T-helper 2 cell (primary cell): ENCODE results near the gene GPR78.
"Not testable (repeated sequence)": the region's sequence is repeated elsewhere in the genome, so short reads cannot be mapped to it uniquely, and the experiment has no call there.

Experiments
- DNase-seq, 5 experiments: peaks; one replicate each; pipeline versions ENCODE4 v3.0.0 to v3.0.0-alpha.2; 2012 to 2022

Gene GPR78

GRCh38 chr4:8618421-8618820, 38.2 kb downstream of the GPR78 start:
- no peak for DNase-seq

DNA sequence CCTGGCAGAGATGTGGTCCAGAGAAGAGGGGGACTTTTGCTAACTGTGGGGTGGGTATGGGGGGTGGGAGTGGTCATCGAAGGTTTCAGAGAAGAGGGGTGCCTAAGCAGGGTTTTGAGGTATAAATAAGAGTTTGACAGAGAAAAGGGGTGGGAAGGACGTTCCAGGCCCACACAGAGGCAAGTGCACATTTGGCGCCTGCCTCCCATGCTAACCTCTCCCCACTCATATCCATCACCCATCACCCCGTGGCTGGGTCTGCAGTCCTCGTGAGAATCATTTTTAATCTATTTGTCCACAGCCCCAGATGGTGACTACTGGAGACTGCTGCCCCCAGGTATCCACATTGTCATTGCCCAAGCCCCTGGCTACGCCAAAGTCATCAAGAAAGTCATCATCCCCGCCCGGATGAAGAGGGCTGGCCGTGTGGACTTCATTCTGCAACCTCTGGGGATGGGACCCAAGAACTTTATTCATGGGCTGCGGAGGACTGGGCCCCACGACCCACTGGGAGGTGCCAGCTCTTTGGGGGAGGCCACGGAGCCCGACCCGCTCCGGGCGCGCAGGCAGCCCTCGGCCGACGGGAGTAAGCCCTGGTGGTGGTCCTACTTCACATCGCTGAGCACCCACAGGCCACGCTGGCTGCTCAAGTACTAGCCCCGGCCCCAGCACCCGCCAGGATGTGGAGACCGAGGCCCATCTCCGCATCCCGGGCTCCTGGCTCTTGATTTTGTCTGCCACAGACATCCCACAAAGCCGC, 38.9 kb downstream of the GPR78 start:
- DNase-seq: no peak

DNA sequence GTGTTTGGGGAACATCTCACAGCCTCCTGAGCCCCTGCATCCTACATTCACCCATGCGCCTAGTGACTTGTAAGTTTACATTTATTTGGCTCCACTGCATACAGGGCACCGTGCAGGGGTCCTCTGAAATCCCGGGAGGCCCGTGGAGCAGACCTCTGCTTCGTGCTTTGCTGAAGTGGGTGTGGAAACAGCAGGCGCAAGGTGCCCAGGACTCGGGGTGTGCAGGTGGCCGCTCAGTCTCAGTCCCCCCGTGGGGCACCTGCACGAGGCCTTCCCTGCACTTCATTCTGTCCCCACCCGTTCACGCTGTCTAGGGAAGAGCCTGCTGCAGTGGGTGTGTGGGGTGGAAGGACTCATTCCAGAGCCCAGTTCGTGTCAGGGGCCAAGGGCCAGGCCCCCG, 40.9 kb downstream of the GPR78 start:
- DNase-seq: not testable (repeated sequence)

- DNase-seq: not testable (repeated sequence)
These were observed 44.5 kb downstream of the GPR78 start for GRCh38 chr4:8624601-8625272.

GRCh38 chr4:8630240-8630905, 50.2 kb downstream of the GPR78 start:
- not testable (repeated sequence) for DNase-seq

DNA sequence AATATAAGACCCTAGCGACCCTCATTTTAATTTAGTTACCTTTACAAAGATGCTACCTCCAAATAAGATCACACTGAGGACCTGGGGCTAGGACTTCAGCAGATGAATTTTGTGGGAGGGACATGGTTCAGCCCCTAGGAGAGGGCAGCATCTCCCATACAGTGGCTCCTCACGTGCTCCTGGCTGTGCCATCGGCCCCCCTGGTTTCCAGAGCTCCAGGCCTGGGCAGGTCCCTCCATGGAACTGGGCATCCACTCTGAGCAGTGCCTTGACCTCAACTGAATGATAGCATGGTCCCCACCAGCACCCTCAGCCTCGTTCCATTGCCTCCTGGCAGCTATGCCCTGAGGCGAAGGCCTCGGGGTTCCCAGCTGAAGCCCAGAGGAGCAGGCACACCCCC, 51.7 kb downstream of the GPR78 start:
- not testable (repeated sequence) for DNase-seq

DNA sequence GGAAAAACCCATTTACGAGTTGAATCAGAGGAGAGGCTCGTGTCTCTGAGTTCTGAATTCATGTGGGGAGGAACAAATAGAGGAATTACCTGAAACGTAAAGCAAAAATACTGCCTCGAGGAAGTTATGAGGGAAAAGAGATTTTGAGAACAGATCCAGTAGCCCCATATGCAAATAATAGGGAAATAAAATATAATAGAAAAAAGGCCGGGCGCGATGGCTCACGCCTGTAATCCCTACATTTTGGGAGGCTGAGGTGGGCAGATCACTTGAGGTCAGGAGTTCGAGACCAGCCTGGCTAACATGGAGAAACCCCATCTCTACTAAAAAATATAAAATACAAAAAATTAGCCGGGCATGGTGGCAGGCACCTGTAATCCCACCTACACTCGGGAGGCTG, 54.6 kb downstream of the GPR78 start:
- not testable (repeated sequence) for DNase-seq

DNA sequence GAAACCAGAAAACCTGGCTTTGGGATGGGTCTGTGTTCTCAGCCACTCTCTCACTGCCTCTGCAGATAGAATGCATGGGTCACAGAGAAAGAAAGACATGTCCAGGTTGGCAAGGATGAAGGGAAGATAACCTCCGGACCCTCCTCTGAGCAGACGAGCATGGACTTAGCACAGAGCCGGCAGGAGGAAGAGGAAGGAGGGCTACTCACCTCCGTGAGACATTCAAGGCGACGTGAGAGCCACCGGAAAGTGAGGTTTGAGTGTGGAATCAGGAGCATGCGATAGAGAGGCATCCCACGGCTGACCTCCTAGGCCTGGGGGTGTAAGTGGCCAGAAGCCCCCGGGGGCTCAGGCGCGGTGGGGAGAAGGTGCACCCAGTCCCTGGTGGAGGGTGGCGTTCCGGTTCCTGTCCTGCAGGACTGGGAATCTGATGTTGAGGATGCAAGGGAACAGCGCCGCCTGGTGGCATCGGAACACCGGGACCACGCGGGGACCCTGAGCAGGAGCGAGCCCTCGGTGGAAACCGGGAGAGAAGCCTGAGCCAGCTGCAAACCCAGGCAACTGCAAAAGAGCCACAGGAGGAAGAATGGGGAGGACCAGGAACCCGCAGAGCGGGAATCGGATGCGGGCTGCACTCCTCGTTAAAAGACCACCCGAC, 55.8 kb downstream of the GPR78 start:
- DNase-seq: not testable (repeated sequence)
